ENCODE data around the gene HMGXB4.
"Not testable (repeated sequence)": the region's sequence is repeated elsewhere in the genome, so short reads cannot be mapped to it uniquely, and the experiment has no call there.

HMGXB4 gene
- total RNA-seq = 33.1 to 46.7 reads per million in 2 experiments

DNA sequence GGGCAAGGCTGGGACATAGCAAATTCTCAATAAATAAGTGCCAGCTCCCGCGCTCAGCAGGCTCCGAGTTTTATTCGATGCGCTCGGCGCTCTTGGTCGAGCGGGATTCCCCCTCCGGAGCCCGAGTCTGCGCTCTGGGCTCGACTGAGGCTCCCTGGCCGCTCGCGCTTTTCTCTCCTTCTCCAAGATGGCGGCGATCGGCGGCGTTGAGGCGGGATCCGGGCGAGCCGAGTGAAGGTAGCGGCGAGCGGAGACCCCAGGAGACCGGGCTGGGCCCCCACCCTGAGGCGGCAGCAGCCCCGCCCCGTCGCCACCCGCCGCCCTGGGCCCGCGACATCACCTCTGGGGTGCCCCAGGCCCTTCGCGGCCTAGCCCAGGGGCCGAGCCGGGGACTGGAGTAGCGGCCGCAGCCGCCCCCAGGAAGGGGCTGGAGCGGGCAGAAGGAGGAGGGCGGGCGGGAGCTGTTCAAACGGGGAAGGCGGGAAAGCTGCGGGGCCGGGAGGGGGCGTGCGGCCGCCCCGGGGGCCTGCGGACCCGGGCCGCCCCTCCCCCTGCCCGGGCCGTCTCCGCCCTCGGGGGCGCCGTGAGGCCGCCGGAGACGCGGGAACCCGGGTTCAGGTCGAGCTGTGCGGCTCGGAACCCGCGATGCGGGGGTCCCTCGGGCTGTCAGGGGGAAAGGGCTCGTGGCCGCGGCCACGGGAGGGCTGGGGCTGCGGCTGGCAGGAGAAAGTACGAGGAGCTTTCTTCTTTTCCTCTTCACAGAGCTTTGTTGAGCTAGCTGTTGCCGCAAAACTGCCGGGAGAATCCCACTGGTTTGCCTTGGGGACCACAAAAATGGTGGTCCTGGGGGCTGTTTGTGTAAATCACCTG lies at the start of gene HMGXB4:
TSS of gene HMGXB4 (plus strand) at position 173 of the 870 bp plus-strand sequence. CDS start 4,898 bp downstream, outside the sequence.
- DNase-seq (ENCODE audit: low read depth) = peak; percentile 81

GRCh38 chr22:35208003-35208402 lies 49.3 kb upstream of the HMGXB4 start:
- DNase-seq (ENCODE audit: low read depth) = no peak

- DNase-seq (ENCODE audit: low read depth) = no peak
These were observed 48.1 kb upstream of the HMGXB4 start for GRCh38 chr22:35209203-35209602.

- no peak for DNase-seq (ENCODE audit: low read depth)
These were observed 45.3 kb upstream of the HMGXB4 start for GRCh38 chr22:35212009-35212408.

- DNase-seq (ENCODE audit: low read depth) = no peak
These were observed 44.3 kb upstream of the HMGXB4 start for GRCh38 chr22:35212996-35213395.

DNA sequence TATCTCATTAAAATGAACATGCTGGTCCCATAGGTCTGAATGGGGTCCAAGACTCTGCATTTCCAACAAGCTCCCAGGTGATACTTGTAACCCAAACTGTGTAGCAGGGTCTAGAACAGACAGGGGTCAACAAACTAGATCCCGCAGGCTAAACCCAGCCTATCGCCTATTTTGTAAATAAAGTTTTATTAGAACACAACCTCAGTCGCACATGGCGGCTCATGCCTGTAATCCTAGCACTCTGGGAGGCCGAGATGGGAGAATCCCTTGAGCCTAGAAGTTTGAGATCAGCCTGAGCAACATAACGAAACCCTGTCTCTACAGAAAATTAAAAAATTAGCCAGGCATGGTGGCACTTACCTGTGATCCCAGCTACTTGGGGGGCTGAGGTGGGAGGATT lies 42.3 kb upstream of the HMGXB4 start:
- DNase-seq (ENCODE audit: low read depth) = no peak

DNA sequence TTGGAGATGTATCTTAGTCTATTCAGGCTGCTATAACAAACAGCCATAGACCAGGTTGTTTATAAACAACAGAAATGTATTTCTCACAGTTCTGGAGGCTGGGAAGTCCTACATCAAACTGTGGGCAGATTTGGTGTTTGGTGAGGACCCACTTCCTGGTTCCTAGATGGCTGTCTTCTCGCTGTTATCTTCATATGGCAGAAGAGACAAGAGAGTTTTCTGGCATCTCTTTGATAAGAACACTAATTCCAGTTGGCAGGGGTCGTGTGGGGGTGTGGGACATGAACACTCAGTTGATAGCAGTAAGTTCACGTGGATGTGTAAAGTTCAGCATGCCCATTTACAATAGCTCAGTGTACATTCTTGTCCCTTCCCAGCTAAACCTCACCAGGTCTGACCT lies 41.3 kb upstream of the HMGXB4 start:
- DNase-seq (ENCODE audit: low read depth) = no peak

DNA sequence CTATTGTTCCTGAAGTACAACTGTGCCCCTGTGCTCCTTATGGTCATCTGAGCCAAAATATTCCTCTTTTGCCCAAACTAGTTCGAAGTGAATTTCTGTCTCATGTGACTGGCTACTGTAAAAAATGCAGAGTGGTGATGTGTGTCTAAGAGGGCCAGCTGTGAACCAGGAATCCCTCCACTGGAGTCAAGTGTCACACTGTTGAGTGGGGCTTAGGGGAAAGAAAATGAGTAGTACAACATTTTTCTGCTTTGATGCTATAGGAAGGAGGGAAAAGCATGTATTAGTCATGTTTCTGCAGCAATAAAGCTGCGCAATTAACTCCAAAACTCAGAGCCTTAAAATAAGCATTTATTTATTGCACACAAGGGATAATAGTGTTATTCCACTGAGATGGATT lies 39.8 kb upstream of the HMGXB4 start:
- DNase-seq (ENCODE audit: low read depth) = no peak

DNA sequence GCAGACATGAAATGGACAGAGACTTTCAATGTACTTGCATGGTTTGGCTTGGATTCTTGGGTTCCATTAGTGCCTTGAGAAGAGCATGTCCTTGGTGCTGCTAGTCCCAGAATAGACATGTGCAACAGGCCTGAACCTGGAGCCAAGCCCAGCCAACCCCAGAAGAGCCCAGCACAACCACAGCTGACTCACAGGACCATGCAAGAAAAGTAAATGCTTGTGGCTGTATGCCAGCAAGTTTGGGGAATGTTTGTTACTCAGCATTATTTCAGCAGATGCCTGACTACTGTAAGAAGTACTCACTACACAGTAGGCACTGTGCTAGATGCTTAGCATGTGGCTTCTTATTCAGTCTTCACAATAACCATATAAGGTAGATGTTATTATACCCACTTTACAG lies 39.2 kb upstream of the HMGXB4 start:
- DNase-seq (ENCODE audit: low read depth) = no peak

DNA sequence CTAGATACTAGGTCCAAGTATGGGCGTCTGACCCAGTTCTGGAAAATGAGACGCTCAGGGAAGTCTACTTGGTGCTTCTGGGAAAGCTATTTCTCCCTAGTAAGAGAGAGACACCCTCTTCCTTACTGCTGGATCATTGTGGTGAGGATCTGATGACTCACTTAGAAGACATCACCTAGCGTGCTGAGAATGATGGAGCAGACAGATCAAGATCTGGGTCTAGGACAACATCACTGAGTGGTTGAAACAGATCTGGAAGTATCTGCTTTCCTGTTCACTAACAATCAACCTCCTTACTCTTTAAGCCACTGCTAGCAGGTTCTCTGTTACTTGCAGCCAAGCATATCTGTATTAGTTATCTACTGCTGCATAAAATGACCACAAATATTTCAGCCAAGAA lies 38.3 kb upstream of the HMGXB4 start:
- no peak for DNase-seq (ENCODE audit: low read depth)

- DNase-seq (ENCODE audit: low read depth) = no peak
These were observed 37.1 kb upstream of the HMGXB4 start for GRCh38 chr22:35220221-35220620.

DNA sequence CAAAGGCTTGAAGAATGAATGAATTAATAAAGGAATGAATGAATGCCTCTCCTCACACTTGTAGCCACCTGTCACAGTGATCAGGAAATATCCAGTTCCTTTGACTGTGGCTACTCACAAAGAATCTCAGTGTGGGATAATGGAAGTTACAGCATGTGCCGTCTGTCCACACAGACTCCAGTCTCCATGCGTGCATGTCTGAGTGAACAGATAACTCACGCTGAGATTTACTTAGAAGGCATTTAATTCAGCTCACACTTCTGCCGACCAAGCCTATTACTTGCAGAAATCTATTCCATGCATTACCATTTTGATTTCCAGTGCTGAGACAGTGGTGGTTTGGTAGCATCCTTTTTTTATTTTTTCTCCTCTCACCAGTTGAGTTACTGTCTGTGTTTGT lies 32.3 kb upstream of the HMGXB4 start:
- no peak for DNase-seq (ENCODE audit: low read depth)

DNA sequence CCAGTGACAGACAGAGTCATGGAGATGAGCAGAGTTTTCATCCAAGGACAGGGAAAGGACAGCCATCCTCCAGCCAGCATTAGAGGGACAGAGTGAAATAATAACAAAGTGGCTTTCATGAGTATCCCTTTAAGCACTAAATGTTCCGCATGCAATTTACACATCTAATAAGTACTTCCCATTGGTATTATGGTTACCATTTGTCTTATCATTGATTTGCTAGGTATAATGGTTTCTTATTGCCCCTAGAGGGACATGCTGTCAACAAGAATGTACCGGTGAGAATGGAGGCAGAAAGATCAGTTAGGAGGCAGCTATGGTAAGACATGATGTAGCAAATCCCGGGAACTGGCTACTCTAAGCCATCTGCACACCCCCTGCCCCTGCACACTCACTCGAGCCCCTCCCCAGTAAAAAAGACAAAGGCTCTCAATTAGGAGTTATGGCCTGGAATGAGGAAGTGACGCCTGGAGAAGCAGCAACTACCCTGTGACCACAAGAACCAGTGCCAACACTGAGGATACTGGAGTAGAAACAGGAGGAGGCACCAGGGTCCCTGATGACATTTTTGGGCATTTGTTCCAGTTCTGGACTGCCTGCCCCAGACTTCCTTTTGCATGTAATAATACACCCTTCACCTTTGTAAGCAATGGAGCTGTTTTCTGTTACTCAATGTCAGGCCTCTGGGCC lies 30.2 kb upstream of the HMGXB4 start:
- DNase-seq (ENCODE audit: low read depth) = no peak

GRCh38 chr22:35229865-35230264 lies 27.4 kb upstream of the HMGXB4 start:
- DNase-seq (ENCODE audit: low read depth) = no peak

DNA sequence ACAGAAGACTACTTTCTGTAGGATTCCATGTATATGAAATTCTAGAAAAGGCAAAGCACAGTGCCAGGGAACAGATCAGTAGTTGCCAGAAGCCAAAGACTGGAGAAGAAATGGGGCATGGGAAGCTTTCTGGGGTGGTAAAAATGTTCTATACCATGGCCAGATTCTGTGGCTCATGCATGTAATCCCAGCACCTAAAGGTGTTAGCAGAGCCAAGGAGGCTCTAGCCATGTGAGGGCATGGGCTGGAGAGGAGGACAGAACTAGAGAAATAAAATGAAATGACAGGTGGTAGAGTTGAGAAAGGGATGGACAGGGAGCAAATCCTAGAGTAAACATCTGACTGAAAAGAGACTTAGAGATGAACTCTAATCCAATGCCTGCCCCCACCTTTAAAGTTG lies 26.9 kb upstream of the HMGXB4 start:
- DNase-seq (ENCODE audit: low read depth) = no peak

DNA sequence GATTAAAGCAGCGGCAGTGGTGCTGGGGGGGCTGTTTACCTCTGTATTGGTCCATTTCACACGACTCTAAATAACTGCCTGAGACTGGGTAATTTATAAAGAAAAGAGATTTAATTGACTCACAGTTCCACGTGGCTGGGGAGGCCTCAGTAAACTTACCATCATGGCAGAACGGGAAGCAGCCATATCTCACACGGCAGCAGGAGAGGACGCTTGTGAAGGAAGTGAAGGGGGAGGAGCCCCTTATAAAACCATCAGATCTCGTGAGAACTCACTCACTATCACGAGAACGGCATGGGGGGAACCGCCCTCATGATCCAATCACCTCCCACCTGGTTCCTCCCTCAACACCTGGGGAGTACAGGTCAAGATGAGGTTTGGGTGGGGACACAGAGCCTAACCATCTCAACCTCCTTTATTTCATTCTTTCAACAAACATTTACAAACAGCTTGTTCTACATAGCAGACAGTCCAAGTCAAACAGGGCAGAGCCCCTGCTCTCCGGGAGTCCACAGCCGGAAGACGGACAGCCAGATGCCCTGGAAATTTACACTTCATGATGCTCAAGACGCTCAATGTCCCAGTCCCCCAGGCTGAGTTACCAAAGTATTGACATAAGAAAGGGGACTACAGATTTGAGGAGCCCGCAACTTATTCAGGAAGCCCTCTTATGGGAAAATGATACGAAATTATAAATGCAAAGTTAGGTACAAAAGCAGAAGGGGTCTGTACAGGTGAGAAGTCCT lies 26.3 kb upstream of the HMGXB4 start:
- no peak for DNase-seq (ENCODE audit: low read depth)

GRCh38 chr22:35231585-35232084 lies 25.7 kb upstream of the HMGXB4 start:
- peak; percentile 54 for DNase-seq (ENCODE audit: low read depth)

- not testable (repeated sequence) for DNase-seq (ENCODE audit: low read depth)
These were observed 18.5 kb upstream of the HMGXB4 start for GRCh38 chr22:35238749-35239148.

GRCh38 chr22:35244507-35244906 lies 12.8 kb upstream of the HMGXB4 start:
- not testable (repeated sequence) for DNase-seq (ENCODE audit: low read depth)

GRCh38 chr22:35250156-35250555 lies 7.1 kb upstream of the HMGXB4 start:
- no peak for DNase-seq (ENCODE audit: low read depth)

DNA sequence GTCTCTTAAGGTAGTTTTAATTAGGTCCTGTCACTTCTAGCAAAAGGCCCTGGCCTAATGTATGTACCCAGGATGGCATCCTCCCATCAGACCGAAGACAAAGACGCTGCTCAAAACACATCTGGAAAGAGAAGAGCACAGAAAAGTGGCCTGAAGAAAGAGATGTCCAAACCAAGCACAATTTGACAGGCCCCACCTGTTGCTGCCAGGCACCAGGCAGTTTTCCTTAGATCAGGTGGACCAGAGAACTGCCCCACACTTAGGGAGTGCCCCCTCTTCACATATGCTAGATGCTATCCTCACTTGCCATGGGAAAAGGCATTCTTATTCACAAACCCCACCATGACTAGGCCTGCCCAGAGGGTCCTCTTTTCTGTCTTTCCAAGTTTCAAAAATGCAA lies 3.3 kb upstream of the HMGXB4 start:
- DNase-seq (ENCODE audit: low read depth) = no peak

DNA sequence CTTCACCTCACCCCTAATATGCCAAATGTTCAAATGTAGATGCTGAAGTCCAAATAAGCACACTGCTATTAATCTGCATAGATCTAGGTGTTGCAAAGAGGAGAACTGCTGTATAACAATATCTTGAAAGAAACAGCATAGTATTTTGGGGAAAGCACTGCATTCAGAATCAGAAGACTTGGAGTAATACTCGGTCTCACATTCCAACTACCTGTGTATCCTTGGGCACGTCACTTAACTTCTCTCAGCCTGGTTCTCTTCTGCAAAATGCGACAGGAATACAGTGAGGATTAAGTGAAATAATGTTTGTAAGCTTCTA lies 332 bp upstream of the HMGXB4 start:
- no peak for DNase-seq (ENCODE audit: low read depth)
